Progenitor cell of endocrine pancreas (in vitro differentiated cells): Measurements from ENCODE around the gene MBTPS1. TPM values are rescaled to one million over a fixed set of nuclear protein-coding genes. Genes with fewer than 3 reads are reported as not detected.

Experiments used
- DNase-seq: peaks from one replicate; pipeline ENCODE4 v3.0.0; 2021; ENCODE audit warnings: low spot score; ENCODE audit not compliant: unreplicated experiment
- H3K27ac Mint-ChIP-seq: 2 replicates; pipeline ENCODE4 v1.8.0; 2021; ENCODE audit warnings: mild to moderate bottlenecking, moderate library complexity, mixed read lengths
- H3K27me3 Mint-ChIP-seq: 2 replicates; pipeline ENCODE4 v1.8.0; 2021; ENCODE audit warnings: mixed read lengths
- H3K36me3 Mint-ChIP-seq: 2 replicates; pipeline ENCODE4 v1.8.0; 2022; ENCODE audit warnings: mixed read lengths; ENCODE audit not compliant: insufficient read depth
- H3K4me1 Mint-ChIP-seq: 2 replicates; pipeline ENCODE4 v1.8.0; 2021; ENCODE audit warnings: low read depth, mixed read lengths
- H3K4me3 Mint-ChIP-seq: 2 replicates; pipeline ENCODE4 v1.8.0; 2021; ENCODE audit warnings: low read depth, mild to moderate bottlenecking, moderate library complexity, mixed read lengths
- H3K9me3 Mint-ChIP-seq: 2 replicates; pipeline ENCODE4 v1.8.0; 2021; ENCODE audit warnings: low read depth, mixed read lengths
- CTCF ChIP-seq: fragments of 200-600 bp; sonication (generic); IDR thresholded peaks from one replicate; pipeline ENCODE4 v1.5.0; 2021; ENCODE audit warnings: antibody characterized with exemption, mild to moderate bottlenecking; ENCODE audit not compliant: unreplicated experiment
- total RNA-seq: library from RNA; stranded (reverse); gene quantifications from 2 replicates; pipeline ENCODE4 v1.2.1, GENCODE V29; 2021

MBTPS1 gene
- total RNA-seq, 1 donor from 2014 or later: 94.7 TPM

GRCh38 chr16:84034516-84034915, 82.2 kb downstream of the MBTPS1 start:
- Mint-ChIP-seq H3K27ac (no peak overlapping the region), H3K36me3 (peaks cover 2% of the 10 kb centered on the region)

GRCh38 chr16:84033251-84034195, 83.2 kb downstream of the MBTPS1 start:
- Mint-ChIP-seq H3K27ac (no peak overlapping the region), H3K27me3 (peaks cover 17% of the 10 kb centered on the region), H3K4me3 (no peak overlapping the region), H3K36me3 (peaks cover 2% of the 10 kb centered on the region), H3K9me3 (peaks cover 7% of the 10 kb centered on the region), H3K4me1 (no peaks in the 10 kb centered on the region)
- no peak for TF ChIP-seq CTCF
- DNase-seq: no peak

More at GRCh38 chr16:84034516-84034915, 82.2 kb downstream of the MBTPS1 start:
- H3K9me3 Mint-ChIP-seq: peaks cover 7% of the 10 kb centered on the region
- TF ChIP-seq CTCF: no peak
- no peak for DNase-seq
- H3K4me1 Mint-ChIP-seq: no peaks in the 10 kb centered on the region
- peaks cover 17% of the 10 kb centered on the region for H3K27me3 Mint-ChIP-seq
- no peak overlapping the region for H3K4me3 Mint-ChIP-seq

- Mint-ChIP-seq H3K27me3 (peaks cover 22% of the 10 kb centered on the region), H3K9me3 (peaks cover 7% of the 10 kb centered on the region), H3K4me3 (no peak overlapping the region), H3K4me1 (no peaks in the 10 kb centered on the region), H3K27ac (no peak overlapping the region), H3K36me3 (peaks cover 2% of the 10 kb centered on the region)
- DNase-seq: no peak
- TF ChIP-seq CTCF: no peak
Measured at GRCh38 chr16:84032458-84033178, 84.1 kb downstream of the MBTPS1 start.

- DNase-seq: no peak
- Mint-ChIP-seq H3K27ac (no peak overlapping the region), H3K36me3 (peaks cover 2% of the 10 kb centered on the region), H3K4me3 (no peak overlapping the region), H3K4me1 (no peaks in the 10 kb centered on the region), H3K27me3 (peaks cover 24% of the 10 kb centered on the region), H3K9me3 (peaks cover 7% of the 10 kb centered on the region)
- TF ChIP-seq CTCF: no peak
Measured at GRCh38 chr16:84031556-84031955, 85.2 kb downstream of the MBTPS1 start.

GRCh38 chr16:84029297-84030047, 87.3 kb downstream of the MBTPS1 start:
- no peak overlapping the region for H3K4me3 Mint-ChIP-seq
- DNase-seq: no peak
- H3K4me1 Mint-ChIP-seq: no peaks in the 10 kb centered on the region
- no peak for TF ChIP-seq CTCF
- H3K27me3 Mint-ChIP-seq: peaks cover 24% of the 10 kb centered on the region
- no peak overlapping the region for H3K27ac Mint-ChIP-seq
- no peaks in the 10 kb centered on the region for H3K9me3 Mint-ChIP-seq
- no peaks in the 10 kb centered on the region for H3K36me3 Mint-ChIP-seq
